Measurements from ENCODE around the gene SAMD13. TPM values are rescaled to one million over a fixed set of nuclear protein-coding genes. Genes with fewer than 3 reads are reported as not detected.

The SAMD13 gene, protein sequence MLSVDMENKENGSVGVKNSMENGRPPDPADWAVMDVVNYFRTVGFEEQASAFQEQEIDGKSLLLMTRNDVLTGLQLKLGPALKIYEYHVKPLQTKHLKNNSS
- 0.36 TPM in 1 of 2 replicates, not detected in the other for total RNA-seq

DNA sequence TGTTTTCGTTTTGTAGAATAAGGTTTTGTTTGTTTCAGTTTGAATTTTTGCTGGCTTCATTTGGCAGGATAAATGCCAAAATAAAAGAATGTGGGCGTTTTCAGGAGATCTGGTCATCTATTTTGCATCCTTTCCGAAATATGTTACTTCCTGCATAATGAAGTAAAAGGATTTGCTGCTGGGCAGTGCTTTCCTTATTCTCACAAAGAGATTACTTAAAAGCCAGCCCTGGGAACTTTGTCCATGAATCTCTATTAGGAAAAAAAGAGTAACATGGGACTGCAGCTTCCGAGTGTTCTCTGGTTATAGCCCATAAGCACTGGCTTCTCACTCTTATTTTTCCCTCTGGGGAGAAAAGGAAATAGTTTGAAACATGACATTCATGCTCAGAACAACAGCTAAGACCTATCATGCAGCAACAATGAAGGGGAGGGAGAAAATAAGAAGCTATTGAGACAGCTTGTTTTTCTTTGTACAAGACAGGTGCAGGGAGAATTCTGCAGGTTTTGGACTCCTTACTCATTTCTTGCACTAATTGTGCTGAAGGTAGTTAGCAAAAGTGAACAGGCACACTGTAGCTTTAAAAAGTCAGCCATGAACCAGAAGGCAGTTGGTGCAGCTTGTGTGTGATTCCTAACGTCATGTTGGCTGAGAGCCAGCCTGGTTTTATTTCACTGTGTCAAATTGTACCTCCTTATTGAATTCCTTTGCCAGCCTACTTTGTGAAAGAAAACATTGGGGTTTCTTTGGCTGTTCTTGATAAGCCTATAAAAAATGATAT is at the start of gene SAMD13:
Gene SAMD13 (plus strand): TSS at position 705 of the 781 bp plus-strand sequence. CDS start 1,527 bp downstream, outside the sequence.
- intact Hi-C loops (cut with micrococcal nuclease) = loop anchor here (5.0 kb wide), 2 partner anchors 219 to 976 kb away; partner anchors contain the start of gene BCL10

DNA sequence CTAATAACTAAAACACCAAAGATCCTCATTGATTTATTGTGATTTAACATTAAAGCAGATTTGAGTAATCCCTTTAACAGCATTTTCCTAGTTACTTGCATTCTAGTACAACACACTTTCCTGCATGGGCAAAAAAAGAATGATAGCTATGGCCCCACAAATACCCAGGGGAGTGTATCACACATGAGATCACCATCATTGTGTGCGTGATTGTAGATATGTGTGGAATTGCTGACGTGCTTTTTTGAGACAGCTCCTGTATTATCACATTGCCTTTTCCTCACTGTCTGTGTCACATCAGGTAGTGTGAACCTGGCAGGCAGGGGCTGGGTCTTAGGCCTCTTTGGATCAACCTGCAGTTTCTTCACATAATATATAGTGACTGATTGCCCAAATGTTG is 48.5 kb upstream of the SAMD13 start:
- intact Hi-C loops (cut with micrococcal nuclease) = no loop called here

GRCh38 chr1:84253891-84254290 is 47.6 kb upstream of the SAMD13 start:
- intact Hi-C loops (cut with micrococcal nuclease) = no loop called here

GRCh38 chr1:84254703-84255238 is 46.7 kb upstream of the SAMD13 start:
- intact Hi-C loops (cut with micrococcal nuclease) = no loop called here

DNA sequence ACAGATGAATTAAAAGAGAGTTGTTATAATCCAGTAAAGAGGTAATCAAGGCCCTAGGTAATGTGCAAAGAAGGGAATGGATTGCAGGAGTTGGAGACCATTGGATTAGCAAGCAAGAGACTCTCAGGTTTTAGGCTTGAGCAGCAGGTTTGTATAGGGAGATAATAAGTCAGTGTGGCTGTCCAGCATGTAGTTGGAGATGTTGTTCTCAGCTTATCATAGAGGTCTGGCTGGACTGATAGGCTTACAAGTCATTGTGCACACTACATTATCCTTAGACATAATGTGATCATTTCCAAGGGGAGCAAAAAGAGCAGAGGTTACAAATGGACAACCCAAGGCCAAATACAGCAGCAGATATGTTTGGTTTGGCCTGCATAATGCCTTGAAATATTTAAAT is 45.9 kb upstream of the SAMD13 start:
- intact Hi-C loops (cut with micrococcal nuclease) = no loop called here

DNA sequence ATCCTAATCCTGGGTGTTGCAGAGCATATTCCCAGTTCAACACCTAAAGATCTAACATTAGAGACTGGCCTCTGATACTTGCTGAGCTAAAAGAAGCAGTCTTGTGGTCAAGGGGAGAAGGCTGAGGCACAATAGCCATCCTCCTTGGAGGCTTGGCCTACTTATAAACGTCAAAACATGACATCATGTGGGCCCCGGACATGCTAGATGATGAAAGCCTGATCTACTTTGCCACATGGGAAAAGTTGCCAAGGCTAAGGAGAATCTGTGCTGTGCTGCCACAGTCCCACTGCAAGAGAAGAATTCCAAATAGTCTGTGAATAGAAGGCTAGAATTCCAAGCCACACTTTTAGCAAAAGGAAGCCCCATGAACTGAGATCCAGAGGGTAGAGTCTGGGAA is 43.9 kb upstream of the SAMD13 start:
- intact Hi-C loops (cut with micrococcal nuclease) = no loop called here

- intact Hi-C loops (cut with micrococcal nuclease) = no loop called here
Measured at GRCh38 chr1:84259376-84259775, 42.1 kb upstream of the SAMD13 start.

DNA sequence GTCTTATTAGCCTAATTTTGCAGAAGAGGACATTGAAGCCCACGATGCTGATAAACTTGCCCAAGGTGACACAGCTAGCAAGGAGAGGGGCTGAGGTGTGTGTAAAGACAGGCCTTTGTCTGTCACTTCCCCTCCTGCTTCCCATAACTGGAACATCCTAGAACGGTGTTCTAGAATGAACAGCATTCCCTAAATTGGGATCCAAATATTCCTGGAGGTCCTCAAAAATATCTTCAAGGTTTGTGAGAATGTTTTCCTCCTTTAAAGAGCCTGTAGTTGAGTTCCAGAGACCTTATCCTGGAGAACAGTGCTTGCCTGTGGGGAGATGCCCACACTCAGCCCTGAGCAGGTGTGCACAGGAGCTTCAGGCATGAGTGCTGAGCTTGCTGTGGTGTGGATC is 41.5 kb upstream of the SAMD13 start:
- intact Hi-C loops (cut with micrococcal nuclease) = no loop called here

GRCh38 chr1:84260852-84261518 is 40.5 kb upstream of the SAMD13 start:
- intact Hi-C loops (cut with micrococcal nuclease) = no loop called here

DNA sequence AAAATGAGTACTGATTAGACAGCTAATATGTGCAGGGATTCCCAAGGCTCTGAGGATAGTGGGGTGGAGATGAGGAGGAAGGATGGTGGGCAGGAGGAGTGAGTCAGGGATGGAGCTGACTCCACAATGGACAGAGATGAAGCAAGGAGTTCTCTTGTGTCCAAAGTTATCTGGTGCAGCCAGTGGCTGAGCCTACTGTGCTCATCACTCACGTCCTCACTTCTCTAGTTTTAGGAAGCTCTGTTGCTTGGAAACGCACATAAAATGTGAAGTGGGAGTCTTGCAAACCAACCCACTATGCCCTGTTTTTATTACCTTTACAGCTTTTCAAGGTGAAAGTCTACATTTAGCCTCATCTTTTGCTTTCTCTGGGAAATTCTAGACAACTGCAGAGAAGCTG is 36.5 kb upstream of the SAMD13 start:
- intact Hi-C loops (cut with micrococcal nuclease) = no loop called here

DNA sequence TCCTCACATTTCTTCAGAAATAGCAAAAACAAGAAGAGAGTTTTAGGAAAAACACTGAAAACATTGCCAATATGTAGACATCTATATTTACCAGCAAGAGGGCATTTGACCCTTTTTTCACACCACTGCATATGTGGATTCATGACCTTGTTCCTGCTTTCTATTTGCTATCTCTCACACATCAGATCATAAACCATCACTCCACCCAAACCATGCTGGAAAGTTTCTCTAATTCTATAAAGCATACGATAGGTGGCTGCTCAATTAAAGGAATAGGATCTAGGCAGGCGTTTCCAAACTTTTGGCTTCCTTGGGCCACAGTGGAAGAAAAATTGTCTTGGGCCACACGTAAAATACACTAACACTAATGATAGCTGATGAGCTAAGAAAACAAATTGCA is 35.6 kb upstream of the SAMD13 start:
- intact Hi-C loops (cut with micrococcal nuclease) = no loop called here

- intact Hi-C loops (cut with micrococcal nuclease) = no loop called here
Measured at GRCh38 chr1:84266748-84267147, 34.8 kb upstream of the SAMD13 start.

DNA sequence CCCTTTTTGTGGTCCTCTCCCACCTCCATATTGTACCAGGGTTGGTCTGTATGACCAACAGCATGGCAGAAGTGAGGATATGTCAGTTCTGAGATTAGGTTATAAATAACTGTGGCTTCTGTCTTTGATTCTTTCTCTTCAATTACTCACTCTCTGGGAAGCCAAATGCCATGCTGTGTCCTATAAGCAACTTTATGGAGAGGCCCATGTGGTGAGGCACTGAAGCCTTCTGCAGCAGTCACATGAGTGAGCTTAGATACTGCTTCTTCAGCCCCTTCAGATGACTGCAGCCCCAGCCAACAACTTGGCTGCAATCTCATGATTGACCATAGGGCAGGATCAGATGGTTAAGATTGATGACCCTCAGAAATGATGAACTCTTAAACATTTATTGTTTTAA is 34.0 kb upstream of the SAMD13 start:
- intact Hi-C loops (cut with micrococcal nuclease) = no loop called here

- intact Hi-C loops (cut with micrococcal nuclease) = no loop called here
Measured at GRCh38 chr1:84268346-84268745, 33.2 kb upstream of the SAMD13 start.

DNA sequence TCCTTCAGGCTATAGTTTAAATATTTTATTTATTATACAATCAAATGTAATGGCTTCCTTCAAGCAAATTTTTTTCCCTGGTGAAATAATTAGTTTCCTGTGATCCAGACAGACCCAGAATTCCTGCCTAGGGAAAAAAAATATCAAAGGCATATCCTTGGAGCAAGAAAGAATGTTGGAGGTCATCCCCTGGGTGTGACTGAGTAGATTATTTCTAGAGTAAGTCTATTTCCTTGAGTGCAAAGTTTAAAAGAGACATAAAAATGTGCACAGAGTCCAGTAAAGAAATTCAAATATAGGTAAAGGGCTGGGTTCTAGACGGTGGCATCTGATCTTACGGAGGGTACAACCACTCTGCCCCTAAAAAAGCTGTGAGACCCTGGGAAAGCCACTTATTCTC is 32.2 kb upstream of the SAMD13 start:
- intact Hi-C loops (cut with micrococcal nuclease) = no loop called here

DNA sequence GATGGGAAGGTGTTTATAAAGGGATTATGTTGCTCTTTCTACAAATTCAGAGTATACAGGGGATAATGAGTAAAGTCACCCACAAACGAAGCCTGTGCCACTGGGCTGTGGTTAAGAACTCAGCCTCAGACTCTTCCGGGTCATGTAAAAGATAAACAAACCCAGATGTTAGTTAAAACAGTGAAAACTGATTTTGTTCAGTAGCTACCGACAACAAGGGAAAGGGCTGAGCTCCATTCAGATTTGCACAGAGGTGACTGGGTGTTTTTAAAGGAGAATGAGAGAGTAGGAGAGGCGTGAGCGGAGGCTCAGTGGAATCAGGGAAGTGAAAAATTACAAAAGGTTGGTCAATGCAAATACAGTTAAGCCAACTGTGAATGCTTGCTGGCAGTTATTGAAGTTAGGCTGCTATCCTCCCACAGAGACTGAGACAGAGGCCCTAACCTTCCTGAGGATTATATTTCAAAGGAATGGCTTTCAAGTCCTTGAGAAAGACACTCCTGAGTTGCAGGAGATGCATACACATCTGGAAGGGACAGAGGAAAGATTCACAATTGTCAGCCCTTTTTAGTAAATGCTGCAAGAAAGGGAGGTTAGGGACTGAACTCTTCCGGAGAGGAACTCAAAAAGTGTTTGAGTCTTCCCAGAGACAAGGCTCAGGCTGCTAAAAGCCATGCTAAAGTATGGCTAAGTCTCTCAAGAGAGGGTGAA is 29.9 kb upstream of the SAMD13 start:
- intact Hi-C loops (cut with micrococcal nuclease) = no loop called here

DNA sequence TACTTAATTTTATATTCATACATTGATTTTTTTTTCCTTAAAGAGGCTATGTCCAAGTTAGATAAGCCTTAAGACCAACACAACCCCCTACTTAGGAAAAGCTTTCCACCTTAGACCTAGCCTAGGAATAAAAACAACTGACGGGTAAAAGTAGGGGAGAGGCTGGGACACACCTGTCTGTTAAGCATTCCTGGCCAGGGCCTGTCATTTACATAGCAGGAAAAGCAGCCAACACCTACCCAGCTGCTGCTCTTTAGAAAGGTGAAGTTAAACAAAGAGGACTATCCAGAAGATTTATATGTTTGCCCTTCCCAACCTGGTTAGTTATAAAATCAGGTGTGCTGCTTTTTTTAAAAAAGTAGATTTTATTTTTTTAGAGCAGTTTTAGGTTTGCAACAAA is 29.1 kb upstream of the SAMD13 start:
- intact Hi-C loops (cut with micrococcal nuclease) = no loop called here

GRCh38 chr1:84277343-84278059 is 24.0 kb upstream of the SAMD13 start:
- intact Hi-C loops (cut with micrococcal nuclease) = no loop called here

DNA sequence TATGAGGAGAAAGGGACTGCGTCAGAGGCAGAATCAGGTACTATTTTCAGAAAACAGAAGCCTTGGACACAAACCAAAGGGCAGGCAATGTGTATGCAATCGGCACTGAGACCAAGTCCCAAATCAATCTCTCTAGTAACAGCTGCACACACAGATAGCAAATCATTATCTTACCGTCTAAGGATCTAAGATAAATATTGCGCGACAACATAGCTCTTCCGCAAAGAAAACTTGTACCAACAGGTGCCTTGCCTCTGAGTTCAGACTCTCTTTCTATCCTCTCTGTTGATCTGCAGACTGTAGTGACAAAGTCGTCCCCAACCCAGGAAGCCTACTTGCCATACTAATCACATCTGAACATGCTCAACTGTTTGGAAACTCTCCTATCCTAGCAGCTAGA is 22.6 kb upstream of the SAMD13 start:
- intact Hi-C loops (cut with micrococcal nuclease) = no loop called here

GRCh38 chr1:84280912-84281311 is 20.6 kb upstream of the SAMD13 start:
- intact Hi-C loops (cut with micrococcal nuclease) = no loop called here

- intact Hi-C loops (cut with micrococcal nuclease) = no loop called here
Measured at GRCh38 chr1:84282780-84283333, 18.7 kb upstream of the SAMD13 start.
